HG03097 (cell line): ENCODE measurements around the gene SYNE1.
"Not testable (repeated sequence)": the region's sequence is repeated elsewhere in the genome, so short reads cannot be mapped to it uniquely, and the experiment has no call there.

ENCODE experiments used
- ATAC-seq: cut with Tn5 transposase; IDR thresholded peaks from one replicate; pipeline ENCODE4 v1.9.1; 2021; ENCODE audit not compliant: unreplicated experiment, low FRiP score

SYNE1 gene

DNA sequence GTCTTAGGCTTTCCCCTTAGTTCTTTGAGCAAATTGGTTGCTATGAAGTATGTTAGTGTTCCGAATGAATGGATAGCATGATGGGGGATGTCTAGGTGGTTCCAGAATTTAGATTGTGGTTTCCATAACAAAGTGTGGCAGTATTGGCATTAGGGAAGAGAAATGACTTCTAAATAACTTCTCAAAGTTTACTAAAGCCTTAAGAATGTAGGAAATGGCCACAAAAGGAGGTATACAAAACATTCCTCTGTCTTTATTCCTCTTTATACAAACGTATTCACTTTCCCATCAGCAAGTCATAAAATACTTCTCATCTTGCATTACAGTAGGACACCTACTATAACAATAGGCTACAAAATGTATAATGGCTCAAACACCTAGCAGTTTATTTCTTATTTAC, 550.1 kb downstream of the SYNE1 start:
- ATAC-seq: no peak

DNA sequence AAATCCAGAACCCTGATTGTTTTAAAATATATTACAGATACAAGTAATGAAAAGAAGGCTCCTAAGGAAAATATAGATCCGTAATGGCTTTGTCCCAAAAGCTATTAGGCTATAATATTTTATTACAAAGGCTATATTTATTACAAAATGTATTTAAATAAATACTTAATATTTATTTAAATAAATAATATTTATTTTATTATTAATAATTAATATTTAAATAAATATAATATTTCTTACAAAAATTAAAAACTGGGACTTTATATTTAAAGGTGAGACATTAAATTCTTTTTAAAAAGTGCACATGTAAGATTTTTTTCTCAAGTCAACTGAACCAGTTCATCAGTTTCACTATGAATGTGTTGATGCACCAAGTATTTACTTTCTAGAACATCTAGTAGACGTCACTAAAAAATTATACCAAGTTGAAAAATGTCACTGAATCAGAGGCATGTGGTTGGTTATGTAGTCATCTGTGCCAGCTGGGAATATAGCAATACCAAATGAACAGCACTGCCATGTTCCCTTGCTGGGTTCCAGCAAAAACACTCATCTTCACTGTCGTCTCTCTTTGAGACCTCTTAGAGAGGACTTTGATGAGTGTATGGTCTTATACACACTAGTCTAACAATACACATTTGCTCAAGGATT, 550.8 kb downstream of the SYNE1 start:
- no peak for ATAC-seq

GRCh38 chr6:152085451-152085921, 551.7 kb downstream of the SYNE1 start:
- no peak for ATAC-seq

DNA sequence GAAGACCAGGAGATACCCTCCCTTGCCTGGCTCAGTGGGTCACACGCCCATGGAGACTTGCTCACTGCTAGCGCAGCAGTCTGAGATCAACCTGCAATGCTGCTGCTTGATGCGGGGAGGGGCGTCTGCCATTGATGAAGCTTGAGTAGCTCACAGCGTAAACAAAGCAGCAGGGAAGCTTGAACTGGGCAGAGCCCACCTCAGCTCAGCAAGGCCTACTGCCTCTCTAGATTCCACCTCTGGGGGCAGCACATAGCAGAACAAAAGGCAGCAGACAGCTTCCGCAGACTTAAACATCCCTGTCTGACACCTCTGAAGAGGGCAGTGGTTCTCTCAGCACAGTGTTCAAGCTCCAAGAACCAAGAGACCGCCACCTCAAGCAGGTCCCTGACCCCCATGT, 558.4 kb downstream of the SYNE1 start:
- ATAC-seq: no peak

DNA sequence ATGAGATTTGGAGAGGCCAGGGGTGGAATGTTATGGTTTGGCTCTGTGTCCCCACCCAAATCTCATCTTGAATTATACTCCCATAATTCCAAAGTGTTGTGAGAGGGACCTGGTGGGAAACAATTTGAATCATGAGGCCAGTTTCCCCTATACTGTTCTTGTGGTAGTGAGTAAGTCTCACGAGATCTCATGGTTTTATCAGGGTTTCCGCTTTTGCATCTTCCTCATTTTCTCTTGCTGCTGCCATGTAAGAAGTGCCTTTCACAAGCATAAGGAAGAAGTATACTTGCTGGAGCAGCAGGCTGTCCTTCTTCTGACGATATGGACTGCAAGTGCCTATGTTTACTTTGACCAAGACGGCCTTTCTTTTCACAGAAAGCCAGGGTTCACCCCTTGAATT, 559.2 kb downstream of the SYNE1 start:
- ATAC-seq: no peak

DNA sequence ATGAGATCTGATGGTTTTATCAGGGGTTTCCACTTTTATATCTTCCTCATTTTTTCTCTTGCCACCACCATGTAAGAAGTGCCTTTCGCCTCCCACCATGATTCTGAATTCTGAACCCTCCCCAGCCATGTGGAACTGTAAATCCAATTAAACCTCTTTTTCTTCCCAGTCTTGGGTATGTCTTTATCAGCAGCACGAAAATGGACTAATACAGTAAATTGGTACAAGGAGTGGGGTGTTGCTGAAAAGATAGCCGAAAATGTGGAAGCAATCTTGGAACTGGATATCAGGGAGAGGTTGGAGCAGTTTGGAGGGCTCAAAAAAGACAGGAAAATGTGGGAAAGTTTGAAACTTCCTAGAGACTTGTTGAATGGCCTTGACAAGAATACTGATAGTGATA, 560.9 kb downstream of the SYNE1 start:
- not testable (repeated sequence) for ATAC-seq

DNA sequence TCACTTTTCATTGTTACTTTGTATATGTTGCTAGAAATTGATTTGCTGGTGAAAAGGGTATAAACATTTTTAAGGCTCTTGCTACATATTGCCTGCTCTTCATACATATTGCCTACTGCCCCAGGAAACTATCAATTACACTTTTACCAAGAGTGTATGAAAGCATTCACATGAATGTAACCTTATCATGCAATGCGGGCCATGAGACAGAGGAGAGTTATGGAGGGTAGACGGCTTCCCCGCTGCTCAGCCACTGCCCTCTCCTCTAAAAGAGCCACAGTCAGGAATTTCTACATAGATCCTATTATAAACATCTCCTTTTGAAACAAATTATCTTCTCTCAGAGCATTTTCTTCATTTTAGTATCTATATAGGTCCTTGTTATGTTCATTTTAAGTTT, 565.3 kb downstream of the SYNE1 start:
- ATAC-seq: no peak
